Activated CD8-positive, alpha-beta memory T cell treated with anti-CD3 and anti-CD28 coated beads for 36 hours (primary cell): ENCODE data around the gene LAMB3. TPM values are rescaled to one million over a fixed set of nuclear protein-coding genes. Genes with fewer than 3 reads are reported as not detected.

Experiments used
- CTCF ChIA-PET: fragments of 350-600 bp; sonication (Branson Sonifier 250); formaldehyde crosslinking; loops from one replicate; lab custom pipeline; 2021; ENCODE audit warnings: antibody characterized with exemption; lab: Charles Lee
- POLR2A ChIA-PET: fragments of 350-600 bp; sonication (Branson Sonifier 250); formaldehyde crosslinking; loops from one replicate; lab custom pipeline; 2021; ENCODE audit warnings: antibody characterized with exemption; lab: Charles Lee
- total RNA-seq, 2 experiments: library from RNA; stranded (reverse); gene quantifications; one replicate each; pipeline ENCODE4 v1.2.3, GENCODE V29; 2021

The LAMB3 gene
- total RNA-seq, 2 experiments from 2014 or later, result 2.4 to 2.7 TPM

GRCh38 chr1:209624558-209625549 lies 27.4 kb downstream of the LAMB3 start:
- POLR2A ChIA-PET, result no interaction called here
- CTCF ChIA-PET, result interaction anchor here (2.7 kb wide), 1 partner anchor 48 kb away, joined by 8 read pairs; no protein-coding TSS in a partner anchor

DNA sequence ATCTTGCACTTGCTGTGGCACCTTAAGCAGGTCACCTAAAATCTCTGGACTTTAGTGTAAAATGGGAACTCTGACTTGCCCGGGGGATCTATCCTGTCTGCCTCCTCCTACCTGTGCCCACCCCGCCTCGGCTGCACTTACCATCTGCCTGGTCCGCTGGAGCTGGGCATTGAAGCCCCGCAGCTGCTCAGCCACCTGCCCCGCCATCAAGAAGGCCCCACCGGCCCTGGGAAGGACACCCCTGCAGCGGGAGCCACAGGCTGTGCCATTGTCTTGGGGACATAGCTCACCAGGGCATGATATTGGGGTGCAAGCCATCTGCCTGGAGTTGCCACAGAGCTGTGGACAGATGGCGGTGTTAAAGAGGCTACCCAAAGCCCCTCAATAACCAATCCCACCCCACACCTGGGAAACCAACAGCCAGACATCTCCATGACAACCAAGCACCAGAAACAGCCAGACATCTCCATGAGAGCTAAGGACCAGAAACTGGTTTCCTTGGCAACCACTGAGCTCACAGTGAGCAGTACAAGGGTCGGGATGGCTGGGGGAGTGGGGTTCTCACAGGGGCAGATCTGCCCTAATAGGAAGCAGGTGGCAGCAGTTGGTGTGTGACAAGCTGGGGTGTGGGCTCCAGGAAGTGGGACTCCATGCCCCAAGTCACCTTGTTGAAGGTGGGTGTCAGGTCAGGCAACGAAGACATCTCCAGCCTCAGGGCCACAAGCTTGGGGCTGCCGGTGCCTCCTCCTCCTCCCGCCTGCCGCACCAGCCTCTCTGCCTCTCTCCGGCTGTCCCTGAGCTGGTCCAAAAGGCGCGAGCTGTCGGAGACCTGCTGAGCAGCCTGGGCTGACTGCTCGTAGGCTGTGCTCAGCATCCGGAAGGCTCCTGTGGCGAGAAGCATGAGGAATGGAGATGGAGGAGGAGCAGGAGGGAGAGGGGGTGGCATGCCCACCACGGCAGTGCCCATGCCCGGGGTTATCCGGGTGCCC lies 29.1 kb downstream of the LAMB3 start:
- POLR2A ChIA-PET, result no interaction called here
- CTCF ChIA-PET, result interaction anchor here (2.7 kb wide), 1 partner anchor 46 kb away, joined by 8 read pairs; no protein-coding TSS in a partner anchor

DNA sequence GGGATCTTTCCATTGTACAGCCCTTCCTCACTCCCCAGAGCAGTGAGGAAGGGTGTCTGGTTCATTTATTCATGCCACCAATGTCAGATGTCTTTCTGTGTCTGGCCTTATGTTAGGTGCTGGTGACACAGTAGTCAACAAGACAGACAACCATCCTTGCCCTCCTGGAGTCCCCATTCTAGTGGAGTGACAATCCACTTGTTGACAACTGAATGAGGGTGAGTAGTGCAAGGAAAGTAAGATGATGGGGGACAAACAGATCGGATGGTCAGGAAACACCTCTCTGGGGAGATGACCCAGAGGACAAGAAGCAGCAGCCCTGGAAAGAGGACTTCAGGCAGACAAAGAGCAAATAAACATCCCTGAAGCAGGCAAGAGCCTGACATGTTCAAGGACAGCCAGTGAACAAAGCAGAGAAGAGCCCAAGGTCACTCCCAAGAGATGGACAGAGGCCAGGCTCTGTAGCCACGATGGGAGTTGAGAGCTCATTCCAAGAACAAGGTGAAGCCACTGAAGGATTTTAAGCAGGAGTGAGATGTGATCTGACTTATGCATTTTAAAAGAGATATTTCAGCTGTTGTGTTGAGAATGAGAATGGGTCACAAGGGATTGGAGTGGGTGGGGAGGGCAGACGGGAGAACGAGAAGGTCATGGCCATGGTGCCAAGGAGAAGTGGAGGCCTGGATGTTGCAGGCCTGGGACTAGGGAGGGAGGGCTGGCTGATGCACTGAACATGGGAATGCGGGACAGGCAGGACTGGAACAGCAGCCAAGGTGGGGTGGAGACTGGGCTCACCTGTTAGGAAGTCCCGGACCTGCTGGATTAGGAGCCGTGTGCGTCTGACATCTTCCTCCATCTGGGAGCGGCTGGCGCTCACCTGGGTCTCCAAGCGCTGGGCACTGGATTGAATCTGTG lies 30.2 kb downstream of the LAMB3 start:
- POLR2A ChIA-PET, result no interaction called here
- CTCF ChIA-PET, result interaction anchor here (2.7 kb wide), 1 partner anchor 45 kb away, joined by 8 read pairs; no protein-coding TSS in a partner anchor

- CTCF ChIA-PET, result no interaction called here
- POLR2A ChIA-PET, result no interaction called here
Observed at GRCh38 chr1:209621286-209621685, 30.9 kb downstream of the LAMB3 start.

- POLR2A ChIA-PET, result no interaction called here
- CTCF ChIA-PET, result no interaction called here
Observed at GRCh38 chr1:209620487-209620884, 31.7 kb downstream of the LAMB3 start.

GRCh38 chr1:209619696-209620486 lies 32.3 kb downstream of the LAMB3 start:
- CTCF ChIA-PET, result interaction anchor here (1.6 kb wide), 1 partner anchor 7 kb away, joined by 4 read pairs; no protein-coding TSS in a partner anchor
- POLR2A ChIA-PET, result no interaction called here

GRCh38 chr1:209618756-209619420 lies 33.3 kb downstream of the LAMB3 start:
- ChIA-PET POLR2A (no interaction called here), CTCF (interaction anchor here (1.0 to 1.6 kb wide), 2 partner anchors 8 to 10 kb away, joined by 3 to 4 read pairs; no protein-coding TSS in a partner anchor)

- POLR2A ChIA-PET, result no interaction called here
- CTCF ChIA-PET, result interaction anchor here (1.0 to 1.8 kb wide), 3 partner anchors 9 to 52 kb away, joined by 3 to 4 read pairs (median 3); no protein-coding TSS in a partner anchor
Observed at GRCh38 chr1:209618291-209618690, 33.9 kb downstream of the LAMB3 start.

DNA sequence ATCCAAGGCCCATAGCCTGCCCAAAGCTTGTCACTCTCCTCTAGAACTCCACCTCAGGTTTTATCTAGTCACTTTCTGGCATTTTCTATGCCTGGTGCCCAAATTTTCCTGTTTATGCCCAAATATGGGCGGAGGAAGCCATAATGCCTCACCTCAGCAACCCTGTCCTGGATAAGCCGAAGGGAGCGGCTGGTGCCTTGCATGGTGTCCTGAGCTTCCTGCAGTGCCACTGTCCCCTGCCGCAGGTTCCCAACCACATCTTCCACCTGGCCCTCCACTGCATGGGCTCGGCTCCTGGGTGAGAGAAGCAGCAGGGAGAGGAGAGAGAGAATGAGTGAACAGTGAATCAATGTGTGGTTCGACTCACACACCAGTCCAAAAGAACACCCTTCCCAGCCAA lies 34.5 kb downstream of the LAMB3 start:
- ChIA-PET POLR2A (no interaction called here), CTCF (interaction anchor here (1.0 to 1.8 kb wide), 2 partner anchors 11 to 52 kb away, joined by 3 read pairs; no protein-coding TSS in a partner anchor)

DNA sequence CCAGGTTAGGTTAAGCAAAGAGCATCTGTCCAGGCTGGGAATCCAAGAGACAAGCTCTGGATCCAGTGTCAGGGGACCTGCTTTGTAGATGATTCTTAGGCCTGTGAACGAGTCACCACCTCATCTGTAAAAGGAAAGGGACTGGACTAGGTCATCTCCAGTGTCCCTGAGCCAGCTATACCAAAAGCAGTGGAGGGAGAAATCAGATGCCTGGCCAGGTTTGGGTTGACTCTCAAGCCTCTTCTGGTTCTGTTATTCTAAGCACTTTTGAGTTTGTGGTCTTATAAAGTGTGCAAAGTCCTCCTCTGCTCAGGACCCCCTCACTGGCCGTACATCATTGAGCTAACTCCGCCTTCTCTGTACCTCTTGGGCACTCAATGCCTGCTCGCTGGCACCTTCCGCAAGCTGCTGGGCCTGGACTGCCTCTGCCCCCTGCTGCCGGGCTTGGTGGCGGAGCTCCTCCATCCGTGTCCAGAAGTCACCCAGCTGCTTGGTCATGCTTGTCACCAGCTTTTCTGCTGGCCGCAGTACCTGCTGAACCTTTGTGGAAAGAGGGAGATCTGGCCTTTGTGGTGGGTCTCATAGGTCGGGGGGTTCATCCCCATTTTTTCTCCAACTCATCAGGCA lies 35.1 kb downstream of the LAMB3 start:
- ChIA-PET POLR2A (no interaction called here), CTCF (interaction anchor here (1.8 kb wide), 1 partner anchor 51 kb away, joined by 3 read pairs; no protein-coding TSS in a partner anchor)

GRCh38 chr1:209616366-209617046 lies 35.7 kb downstream of the LAMB3 start:
- ChIA-PET POLR2A (no interaction called here), CTCF (interaction anchor here (1.8 kb wide), 1 partner anchor 50 kb away, joined by 3 read pairs; no protein-coding TSS in a partner anchor)

GRCh38 chr1:209614906-209615305 lies 37.3 kb downstream of the LAMB3 start:
- ChIA-PET POLR2A (no interaction called here), CTCF (interaction anchor here (0.6 kb wide), 1 partner anchor 29 kb away, joined by 4 read pairs; no protein-coding TSS in a partner anchor)

DNA sequence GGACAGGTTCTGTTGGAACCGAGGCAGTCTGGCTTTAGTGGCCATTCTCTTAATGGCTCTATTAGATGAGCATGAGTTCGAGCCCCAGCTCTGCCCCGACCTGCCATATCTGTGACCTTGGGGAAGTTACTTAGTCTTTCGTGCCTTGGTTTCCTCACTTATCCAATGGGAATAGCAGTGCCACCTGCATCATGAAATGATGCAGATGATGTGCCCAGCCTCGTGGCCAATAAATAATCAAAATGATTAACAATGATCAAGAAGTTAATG lies 38.1 kb downstream of the LAMB3 start:
- POLR2A ChIA-PET, result no interaction called here
- CTCF ChIA-PET, result no interaction called here

- ChIA-PET CTCF (no interaction called here), POLR2A (no interaction called here)
Observed at GRCh38 chr1:209613400-209614150, 38.6 kb downstream of the LAMB3 start.

GRCh38 chr1:209612646-209613399 lies 39.4 kb downstream of the LAMB3 start:
- CTCF ChIA-PET, result no interaction called here
- POLR2A ChIA-PET, result no interaction called here
